ENCODE data around the gene COL23A1. TPM values are rescaled to one million over a fixed set of nuclear protein-coding genes. Genes with fewer than 3 reads are reported as not detected.

Gene COL23A1
- total RNA-seq, 2 donors from 2014 or later, result 0.44 to 0.86 TPM

DNA sequence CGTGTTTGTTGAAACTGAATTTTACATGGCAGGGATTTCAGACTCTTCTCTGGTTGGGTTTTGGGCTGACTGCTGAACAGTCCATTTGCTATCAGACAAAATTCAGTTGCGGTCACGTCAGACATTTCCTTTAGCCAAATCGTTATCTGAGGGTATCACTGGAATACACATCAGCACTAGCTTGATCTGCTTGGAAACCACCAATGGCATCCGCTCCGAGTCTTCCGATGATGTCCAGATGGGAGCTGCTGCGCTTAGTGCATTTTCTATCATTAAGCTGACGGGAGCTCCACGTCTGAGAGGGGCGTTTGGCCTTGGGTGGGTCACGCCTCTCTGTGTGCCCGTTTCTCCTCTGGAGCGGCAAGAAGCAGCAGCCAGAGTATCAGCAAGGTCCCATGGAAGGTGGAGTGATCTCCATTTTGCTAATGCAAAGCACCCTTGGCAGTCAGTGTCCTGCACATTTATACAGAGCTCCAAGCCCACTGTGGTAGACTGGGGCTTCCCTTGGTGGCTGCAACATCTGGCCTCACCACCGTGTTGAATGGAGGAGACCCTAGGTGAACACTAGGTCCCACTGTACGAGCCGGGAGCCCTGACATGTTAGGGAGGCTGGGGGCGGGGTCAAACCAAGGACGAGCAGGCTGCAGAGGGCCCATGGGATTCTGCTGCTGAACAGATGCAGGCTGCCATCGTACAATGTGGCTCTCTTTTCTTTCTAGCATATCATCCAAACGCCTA, 223.0 kb downstream of the COL23A1 start:
- ATAC-seq (replicated peaks in 1 of 2), result no peak
- no peaks in the 10 kb centered on the region for H3K27me3 Mint-ChIP-seq (ENCODE audit: low read depth)
- H3K4me1 Mint-ChIP-seq (ENCODE audit: low read depth), result no peaks in the 10 kb centered on the region
- no peak overlapping the region for H3K4me3 Mint-ChIP-seq
- H3K27ac Mint-ChIP-seq, result no peak overlapping the region
- no peak for DNase-seq
- H3K36me3 Mint-ChIP-seq (ENCODE audit: insufficient read depth in 2 of 2), result no peaks in the 10 kb centered on the region
- no peaks in the 10 kb centered on the region for H3K9me3 Mint-ChIP-seq

DNA sequence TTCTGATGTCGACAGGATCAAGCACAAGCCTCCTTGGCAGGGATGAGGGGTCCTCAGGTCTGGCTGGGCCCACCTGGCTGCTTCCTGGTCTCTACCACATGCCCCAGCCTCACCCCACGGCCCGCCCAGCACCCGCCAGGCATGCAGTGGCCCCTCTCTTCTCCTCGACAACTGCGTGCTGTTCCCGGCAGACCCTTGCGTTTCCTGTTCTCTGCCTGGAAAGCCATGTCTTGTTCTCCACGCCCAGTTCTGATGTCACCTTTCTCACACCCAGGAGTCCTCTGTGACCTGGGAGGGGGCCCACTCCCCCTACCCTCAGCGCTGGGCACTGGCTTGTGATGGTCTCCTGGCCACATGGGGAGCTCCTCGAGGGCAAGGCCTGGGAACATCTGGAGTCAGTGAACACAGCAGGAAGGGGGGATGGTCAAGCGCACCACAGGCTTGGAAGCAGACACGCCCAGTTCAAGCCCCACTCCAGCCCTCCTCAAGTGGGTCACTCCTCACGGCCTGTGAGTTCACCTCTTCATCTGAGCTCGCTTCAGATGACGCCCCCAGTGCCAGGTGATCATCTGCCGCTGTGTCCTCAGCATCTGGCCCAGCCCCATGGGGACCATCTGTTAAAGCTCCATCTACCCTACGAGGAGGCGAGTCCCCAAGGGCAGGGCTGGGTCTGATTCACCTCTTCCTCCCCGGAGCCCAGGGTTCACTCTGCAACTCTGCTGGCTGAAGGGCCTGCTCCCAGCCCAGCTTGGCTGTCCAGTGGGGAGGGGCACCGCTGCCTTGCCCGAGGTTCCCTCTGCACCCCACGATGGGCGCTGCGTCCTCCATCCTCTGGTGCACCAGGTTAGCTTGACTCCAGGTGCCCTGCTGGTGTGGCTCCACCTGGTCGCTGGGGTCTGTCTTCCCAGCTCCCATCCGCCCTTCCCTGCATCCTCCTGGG, 224.4 kb downstream of the COL23A1 start:
- H3K27ac Mint-ChIP-seq, result no peak overlapping the region
- H3K4me1 Mint-ChIP-seq (ENCODE audit: low read depth), result no peaks in the 10 kb centered on the region
- no peaks in the 10 kb centered on the region for H3K27me3 Mint-ChIP-seq (ENCODE audit: low read depth)
- ATAC-seq (replicated peaks in 1 of 2) (no peak), DNase-seq (no peak)
- no peak overlapping the region for H3K4me3 Mint-ChIP-seq
- H3K36me3 Mint-ChIP-seq (ENCODE audit: insufficient read depth in 2 of 2), result no peaks in the 10 kb centered on the region
- no peaks in the 10 kb centered on the region for H3K9me3 Mint-ChIP-seq

GRCh38 chr5:178364326-178364675, 225.9 kb downstream of the COL23A1 start:
- Mint-ChIP-seq H3K36me3 (ENCODE audit: insufficient read depth in 2 of 2) (no peaks in the 10 kb centered on the region), H3K4me1 (ENCODE audit: low read depth) (no peaks in the 10 kb centered on the region), H3K4me3 (no peak overlapping the region), H3K9me3 (no peaks in the 10 kb centered on the region), H3K27ac (no peak overlapping the region), H3K27me3 (ENCODE audit: low read depth) (no peaks in the 10 kb centered on the region)
- DNase-seq, result no peak
- no peak for ATAC-seq (replicated peaks in 1 of 2)

- Mint-ChIP-seq H3K36me3 (ENCODE audit: insufficient read depth in 2 of 2) (no peaks in the 10 kb centered on the region), H3K4me1 (ENCODE audit: low read depth) (no peaks in the 10 kb centered on the region), H3K4me3 (no peak overlapping the region), H3K27ac (no peak overlapping the region), H3K27me3 (ENCODE audit: low read depth) (no peaks in the 10 kb centered on the region), H3K9me3 (no peaks in the 10 kb centered on the region)
- ATAC-seq (replicated peaks in 1 of 2) (no peak), DNase-seq (no peak)
Measured at GRCh38 chr5:178363501-178364325, 226.5 kb downstream of the COL23A1 start.

- H3K27ac Mint-ChIP-seq, result no peak overlapping the region
- H3K36me3 Mint-ChIP-seq (ENCODE audit: insufficient read depth in 2 of 2), result no peaks in the 10 kb centered on the region
- H3K4me3 Mint-ChIP-seq, result no peak overlapping the region
- H3K9me3 Mint-ChIP-seq, result peaks cover 4 to 10% of the 10 kb centered on the region in 2 donors
- DNase-seq, result no peak
- ATAC-seq (replicated peaks in 1 of 2), result no peak
- H3K27me3 Mint-ChIP-seq (ENCODE audit: low read depth), result peaks cover 11% of the 10 kb centered on the region
- H3K4me1 Mint-ChIP-seq (ENCODE audit: low read depth), result no peaks in the 10 kb centered on the region
Measured at GRCh38 chr5:178361657-178362445, 228.3 kb downstream of the COL23A1 start.

- Mint-ChIP-seq H3K4me1 (ENCODE audit: low read depth) (no peaks in the 10 kb centered on the region), H3K27me3 (ENCODE audit: low read depth) (peaks cover 17% of the 10 kb centered on the region), H3K4me3 (no peak overlapping the region), H3K9me3 (peaks cover 4 to 10% of the 10 kb centered on the region in 2 donors), H3K36me3 (ENCODE audit: insufficient read depth in 2 of 2) (no peaks in the 10 kb centered on the region), H3K27ac (no peak overlapping the region)
- no peak for ATAC-seq (replicated peaks in 1 of 2)
- DNase-seq, result no peak
Measured at GRCh38 chr5:178360926-178361235, 229.3 kb downstream of the COL23A1 start.

GRCh38 chr5:178360222-178360925, 229.8 kb downstream of the COL23A1 start:
- no peak for DNase-seq
- no peak overlapping the region for H3K4me3 Mint-ChIP-seq

DNA sequence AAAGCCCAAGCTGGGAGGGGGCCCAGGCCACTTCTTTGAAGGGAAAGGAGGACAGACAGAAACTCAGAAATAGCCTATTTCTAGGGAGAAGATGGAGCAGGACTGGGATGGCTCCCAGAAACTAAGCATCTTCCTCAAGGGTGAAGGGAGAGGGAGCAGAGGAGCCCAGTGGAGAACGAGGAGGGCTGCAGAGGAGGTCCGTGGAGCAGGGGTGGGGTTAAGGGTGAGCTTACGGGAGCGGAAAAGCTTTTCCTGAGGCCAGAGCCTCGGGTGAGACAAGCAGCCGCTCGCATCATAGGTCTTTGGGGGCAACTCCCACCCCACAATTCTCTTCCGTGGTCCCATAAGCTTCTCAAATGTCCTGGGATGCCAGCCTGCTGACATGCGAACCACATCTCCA, 230.5 kb downstream of the COL23A1 start:
- H3K4me1 Mint-ChIP-seq (ENCODE audit: low read depth), result no peaks in the 10 kb centered on the region
- H3K36me3 Mint-ChIP-seq (ENCODE audit: insufficient read depth in 2 of 2), result no peaks in the 10 kb centered on the region
- H3K4me3 Mint-ChIP-seq, result no peak overlapping the region
- peaks cover 18% of the 10 kb centered on the region for H3K27me3 Mint-ChIP-seq (ENCODE audit: low read depth)
- no peak overlapping the region for H3K27ac Mint-ChIP-seq
- DNase-seq (no peak), ATAC-seq (replicated peaks in 1 of 2) (no peak)
- H3K9me3 Mint-ChIP-seq, result peaks cover 4 to 10% of the 10 kb centered on the region in 2 donors

More at GRCh38 chr5:178360222-178360925, 229.8 kb downstream of the COL23A1 start:
- no peak for ATAC-seq (replicated peaks in 1 of 2)
- H3K9me3 Mint-ChIP-seq, result peaks cover 4 to 10% of the 10 kb centered on the region in 2 donors
- no peak overlapping the region for H3K27ac Mint-ChIP-seq
- H3K4me1 Mint-ChIP-seq (ENCODE audit: low read depth), result no peaks in the 10 kb centered on the region
- peaks cover 18% of the 10 kb centered on the region for H3K27me3 Mint-ChIP-seq (ENCODE audit: low read depth)
- H3K36me3 Mint-ChIP-seq (ENCODE audit: insufficient read depth in 2 of 2), result no peaks in the 10 kb centered on the region

- Mint-ChIP-seq H3K27me3 (ENCODE audit: low read depth) (peaks cover 18% of the 10 kb centered on the region), H3K4me3 (no peak overlapping the region), H3K4me1 (ENCODE audit: low read depth) (no peaks in the 10 kb centered on the region), H3K9me3 (peaks cover 4 to 10% of the 10 kb centered on the region in 2 donors), H3K36me3 (ENCODE audit: insufficient read depth in 2 of 2) (no peaks in the 10 kb centered on the region), H3K27ac (no peak overlapping the region)
- ATAC-seq (replicated peaks in 1 of 2), result no peak
- no peak for DNase-seq
Measured at GRCh38 chr5:178357678-178358077, 232.5 kb downstream of the COL23A1 start.

- Mint-ChIP-seq H3K4me3 (no peak overlapping the region), H3K9me3 (peaks cover 4 to 10% of the 10 kb centered on the region in 2 donors)
- no peak for DNase-seq
Measured at GRCh38 chr5:178357121-178357521, 233.1 kb downstream of the COL23A1 start.

GRCh38 chr5:178356431-178356872, 233.7 kb downstream of the COL23A1 start:
- Mint-ChIP-seq H3K27ac (no peak overlapping the region), H3K36me3 (ENCODE audit: insufficient read depth in 2 of 2) (no peaks in the 10 kb centered on the region), H3K9me3 (peaks cover 4 to 10% of the 10 kb centered on the region in 2 donors), H3K4me1 (ENCODE audit: low read depth) (no peaks in the 10 kb centered on the region), H3K27me3 (ENCODE audit: low read depth) (peaks cover 18% of the 10 kb centered on the region), H3K4me3 (no peak overlapping the region)
- DNase-seq, result no peak
- no peak for ATAC-seq (replicated peaks in 1 of 2)

More at GRCh38 chr5:178357121-178357521, 233.1 kb downstream of the COL23A1 start:
- Mint-ChIP-seq H3K27me3 (ENCODE audit: low read depth) (peaks cover 18% of the 10 kb centered on the region), H3K4me1 (ENCODE audit: low read depth) (no peaks in the 10 kb centered on the region), H3K36me3 (ENCODE audit: insufficient read depth in 2 of 2) (no peaks in the 10 kb centered on the region), H3K27ac (no peak overlapping the region)
- ATAC-seq (replicated peaks in 1 of 2), result no peak

GRCh38 chr5:178355671-178356070, 234.5 kb downstream of the COL23A1 start:
- H3K4me1 Mint-ChIP-seq (ENCODE audit: low read depth), result no peaks in the 10 kb centered on the region
- H3K27me3 Mint-ChIP-seq (ENCODE audit: low read depth), result peaks cover 18% of the 10 kb centered on the region
- no peak overlapping the region for H3K4me3 Mint-ChIP-seq
- H3K27ac Mint-ChIP-seq, result no peak overlapping the region
- no peaks in the 10 kb centered on the region for H3K36me3 Mint-ChIP-seq (ENCODE audit: insufficient read depth in 2 of 2)
- H3K9me3 Mint-ChIP-seq, result peaks cover 4 to 10% of the 10 kb centered on the region in 2 donors
- DNase-seq (no peak), ATAC-seq (replicated peaks in 1 of 2) (no peak)
